GM12878 (cell line): ENCODE data around the gene ELMO3. TPM values are rescaled to one million over a fixed set of nuclear protein-coding genes. Genes with fewer than 3 reads are reported as not detected.

Experiments
- ASH2L ChIP-seq: fragments of 300-600, 200-600 bp; sonication (generic); IDR thresholded peaks from 2 replicates; pipeline ENCODE4 v1.6.1; 2017; ENCODE audit warnings: low read depth, mild to moderate bottlenecking, borderline replicate concordance
- EP300 ChIP-seq, 2 experiments: fragments of 150-350 bp in 1 of 2; IDR thresholded peaks; 2 replicates each; pipeline ENCODE4 v1.6.1; 2011 to 2012; ENCODE audit warnings: low read depth in 2 of 2, low read length in 2 of 2, borderline replicate concordance in 1 of 2, improper control_type of control experiment in 1 of 2, inconsistent platforms in 1 of 2; ENCODE audit not compliant: control insufficient read depth in 1 of 2
- IKZF2 ChIP-seq, 2 experiments: fragments of 450-650 bp; IDR thresholded peaks; 2 replicates each; pipeline ENCODE4 v1.6.1; 2017; ENCODE audit warnings: mild to moderate bottlenecking in 2 of 2, moderate library complexity in 2 of 2
- KLF5 ChIP-seq: fragments of 450-650 bp; IDR thresholded peaks from 2 replicates; pipeline ENCODE4 v1.6.1; 2014; ENCODE audit warnings: mild to moderate bottlenecking; ENCODE audit not compliant: partially characterized antibody
- RELB ChIP-seq: fragments of 450-650 bp; IDR thresholded peaks from 2 replicates; pipeline ENCODE4 v1.6.1; 2017; ENCODE audit warnings: low read depth, mild to moderate bottlenecking, moderate library complexity
- REST ChIP-seq: IDR thresholded peaks from 2 replicates; pipeline ENCODE4 v1.6.1; 2012; ENCODE audit warnings: mild to moderate bottlenecking, low read depth, low read length
- STAT1 ChIP-seq: fragments of 450-650 bp; conservative IDR thresholded peaks from 2 replicates; pipeline ENCODE4 v1.6.1; 2014; ENCODE audit warnings: antibody characterized with exemption, mild to moderate bottlenecking
- YY1 ChIP-seq: IDR thresholded peaks from 2 replicates; pipeline ENCODE4 v1.6.1; 2011; ENCODE audit warnings: low read depth, mild to moderate bottlenecking, low read length
- ZBED1 ChIP-seq: IDR thresholded peaks from 2 replicates; pipeline ENCODE4 v1.6.1; 2016; ENCODE audit warnings: borderline replicate concordance
- polyA plus RNA-seq, 11 experiments: library from polyadenylated mRNA; depleted of rRNA in 4 of 11; unstranded in 6 of 11; stranded (reverse) in 5 of 11; fragments of >200 nt; fragmentation: Nextera tagmentation in 4 of 11; fragmentation: Illumina TruSeq in 1 of 11; extraction: Ambion mirVana in 4 of 11; extraction: Trizol in 1 of 11; gene quantifications; 1 replicate in 1 of 11; 2 replicates in 10 of 11; pipeline versions ENCODE4 v1.2.1 to v1.2.3, GENCODE V29; 2011 to 2016; ENCODE audit warnings: inconsistent platforms in 2 of 11, missing spikeins in 2 of 11, low read depth in 1 of 11
- total RNA-seq, 4 experiments: library from RNA; depleted of rRNA in 3 of 4; stranded (reverse); fragments of >200 nt in 3 of 4; fragmentation: Illumina TruSeq in 1 of 4; extraction: Trizol in 1 of 4; gene quantifications; 2 replicates each; pipeline versions ENCODE4 v1.2.1 to v1.2.3, GENCODE V29; 2013 to 2021

ELMO3 gene
- total and polyA plus RNA-seq, 10 of the 15 experiments (the other 5 are each of a cell fraction or from before 2014, with no cell fraction given), result 0.05 to 4.7 (median 0.96) TPM; not detected in 1

- TF ChIP-seq YY1 (no peak), IKZF2 (IDR thresholded peaks at IDR 0.05) (no peak), STAT1 (no peak), RELB (no peak), ZBED1 (no peak), KLF5 (no peak), EP300 (IDR thresholded peaks at IDR 0.05; ENCODE audit: borderline replicate concordance in 1 of 2, control insufficient read depth in 1 of 2, low read depth in 2 of 2, low read length in 2 of 2) (no peak; a peak in 1 of 4 replicates), ASH2L (no peak), REST (no peak)
Observed at GRCh38 chr16:67173808-67174705, 24.9 kb upstream of the ELMO3 start (continued).
